ENCODE data around the gene PDLIM5.

The PDLIM5 gene

GRCh38 chr4:94671113-94671512 lies 219.4 kb downstream of the PDLIM5 start:
- Mint-ChIP-seq H3K4me1 (peaks cover 38% of the 10 kb centered on the region), H3K27me3 (ENCODE audit: low read depth, poor library complexity) (no peaks in the 10 kb centered on the region), H3K36me3 (ENCODE audit: low read depth) (peaks cover 18% of the 10 kb centered on the region), H3K9me3 (no peaks in the 10 kb centered on the region), H3K4me3 (no peak overlapping the region), H3K27ac (peak overlapping the region; percentile 21)
- no peak for DNase-seq
- no peak for TF ChIP-seq CTCF (IDR thresholded peaks at IDR 0.05)

GRCh38 chr4:94673961-94674360 lies 222.2 kb downstream of the PDLIM5 start:
- no peak for TF ChIP-seq CTCF (IDR thresholded peaks at IDR 0.05)
- DNase-seq: no peak
- H3K27me3 Mint-ChIP-seq (ENCODE audit: low read depth, poor library complexity): peaks cover 3% of the 10 kb centered on the region
- H3K4me1 Mint-ChIP-seq: peaks cover 52% of the 10 kb centered on the region
- H3K27ac Mint-ChIP-seq: peak overlapping the region; percentile 91
- no peak overlapping the region for H3K4me3 Mint-ChIP-seq
- peaks cover 8% of the 10 kb centered on the region for H3K36me3 Mint-ChIP-seq (ENCODE audit: low read depth)
- no peaks in the 10 kb centered on the region for H3K9me3 Mint-ChIP-seq

GRCh38 chr4:94676970-94677369 lies 225.2 kb downstream of the PDLIM5 start:
- no peak for TF ChIP-seq CTCF (IDR thresholded peaks at IDR 0.05)
- Mint-ChIP-seq H3K9me3 (no peaks in the 10 kb centered on the region), H3K36me3 (ENCODE audit: low read depth) (no peaks in the 10 kb centered on the region), H3K4me3 (no peak overlapping the region), H3K4me1 (peaks cover 38% of the 10 kb centered on the region), H3K27ac (peak overlapping the region; percentile 37), H3K27me3 (ENCODE audit: low read depth, poor library complexity) (peaks cover 3% of the 10 kb centered on the region)
- no peak for DNase-seq

- Mint-ChIP-seq H3K4me1 (peaks cover 28% of the 10 kb centered on the region), H3K4me3 (no peak overlapping the region), H3K9me3 (no peaks in the 10 kb centered on the region), H3K36me3 (ENCODE audit: low read depth) (no peaks in the 10 kb centered on the region), H3K27me3 (ENCODE audit: low read depth, poor library complexity) (peaks cover 6% of the 10 kb centered on the region), H3K27ac (no peak overlapping the region)
- DNase-seq: no peak
- no peak for TF ChIP-seq CTCF (IDR thresholded peaks at IDR 0.05)
Measured at GRCh38 chr4:94678896-94679295, 227.2 kb downstream of the PDLIM5 start.

GRCh38 chr4:94680176-94680862 lies 228.6 kb downstream of the PDLIM5 start:
- Mint-ChIP-seq H3K27me3 (ENCODE audit: low read depth, poor library complexity) (peaks cover 6% of the 10 kb centered on the region), H3K36me3 (ENCODE audit: low read depth) (no peaks in the 10 kb centered on the region), H3K4me1 (peaks cover 28% of the 10 kb centered on the region), H3K4me3 (no peak overlapping the region), H3K27ac (no peak overlapping the region), H3K9me3 (no peaks in the 10 kb centered on the region)
- no peak for DNase-seq
- TF ChIP-seq CTCF (IDR thresholded peaks at IDR 0.05): no peak

GRCh38 chr4:94686086-94686485 lies 234.3 kb downstream of the PDLIM5 start:
- Mint-ChIP-seq H3K4me1 (no peaks in the 10 kb centered on the region), H3K4me3 (no peak overlapping the region), H3K27me3 (ENCODE audit: low read depth, poor library complexity) (peaks cover 3% of the 10 kb centered on the region), H3K9me3 (no peaks in the 10 kb centered on the region), H3K36me3 (ENCODE audit: low read depth) (no peaks in the 10 kb centered on the region), H3K27ac (no peak overlapping the region)
- no peak for DNase-seq
- no peak for TF ChIP-seq CTCF (IDR thresholded peaks at IDR 0.05)

Measured in nephron progenitor cell (in vitro differentiated cells).